Neutrophil (primary cell): ENCODE measurements around the gene CACNA2D3.

Experiments used
- H3K27ac ChIP-seq: fragments of 200-600 bp; sonication (generic); 2 replicates; pipeline ENCODE4 v1.5.1; 2016; ENCODE audit warnings: mild to moderate bottlenecking, moderate library complexity
- H3K27me3 ChIP-seq: fragments of 200-600 bp; sonication (generic); 2 replicates; pipeline ENCODE4 v1.6.0; 2016; ENCODE audit warnings: mild to moderate bottlenecking
- H3K36me3 ChIP-seq: fragments of 200-600 bp; sonication (generic); 2 replicates; pipeline ENCODE4 v1.5.1; 2017
- H3K4me1 ChIP-seq, 2 experiments: fragments of 200-600 bp in 1 of 2; sonication (generic) in 1 of 2; 1 replicate in 1 of 2; 2 replicates in 1 of 2; pipeline versions ENCODE4 v1.5.1 to v1.6.1; 2013 to 2016; ENCODE audit warnings: low read depth in 1 of 2, low read length in 1 of 2, mild to moderate bottlenecking in 1 of 2, moderate library complexity in 1 of 2; ENCODE audit not compliant: control insufficient read depth in 1 of 2, insufficient read depth in 1 of 2
- H3K4me3 ChIP-seq, 2 experiments: fragments of 200-600 bp in 1 of 2; sonication (generic) in 1 of 2; 1 replicate in 1 of 2; 2 replicates in 1 of 2; pipeline ENCODE4 v1.5.1; 2013 to 2016; ENCODE audit warnings: low read depth in 1 of 2, low read length in 1 of 2, mild to moderate bottlenecking in 1 of 2, moderate library complexity in 1 of 2
- H3K9me3 ChIP-seq: fragments of 200-600 bp; sonication (generic); 2 replicates; pipeline ENCODE4 v1.5.1; 2016
- CTCF ChIP-seq: fragments of 200-600 bp; sonication (generic); IDR thresholded peaks from 2 replicates; pipeline ENCODE4 v1.5.1; 2016; ENCODE audit warnings: antibody characterized with exemption

The CACNA2D3 gene

GRCh38 chr3:54476891-54477290, 354.5 kb downstream of the CACNA2D3 start:
- TF ChIP-seq CTCF = no peak
- H3K27me3 ChIP-seq = no peaks in the 10 kb centered on the region

GRCh38 chr3:54481606-54482365, 359.4 kb downstream of the CACNA2D3 start:
- no peak for TF ChIP-seq CTCF
- no peaks in the 10 kb centered on the region for H3K9me3 ChIP-seq
- H3K4me3 ChIP-seq = no peak overlapping the region
- no peaks in the 10 kb centered on the region for H3K27me3 ChIP-seq
- H3K4me1 ChIP-seq = no peaks in the 10 kb centered on the region
- no peaks in the 10 kb centered on the region for H3K36me3 ChIP-seq
- H3K27ac ChIP-seq = no peak overlapping the region

More at GRCh38 chr3:54476891-54477290, 354.5 kb downstream of the CACNA2D3 start:
- Histone ChIP-seq H3K4me1 (no peaks in the 10 kb centered on the region), H3K9me3 (no peaks in the 10 kb centered on the region), H3K4me3 (no peak overlapping the region), H3K27ac (no peak overlapping the region), H3K36me3 (no peaks in the 10 kb centered on the region)

- no peak for TF ChIP-seq CTCF
- no peak overlapping the region for H3K27ac ChIP-seq
- no peaks in the 10 kb centered on the region for H3K9me3 ChIP-seq
- H3K4me3 ChIP-seq = no peak overlapping the region
- no peaks in the 10 kb centered on the region for H3K27me3 ChIP-seq
- H3K4me1 ChIP-seq = no peaks in the 10 kb centered on the region
- no peaks in the 10 kb centered on the region for H3K36me3 ChIP-seq
Observed at GRCh38 chr3:54484334-54484733, 362.0 kb downstream of the CACNA2D3 start.

GRCh38 chr3:54486317-54486716, 364.0 kb downstream of the CACNA2D3 start:
- no peak for TF ChIP-seq CTCF
- H3K9me3 ChIP-seq = no peaks in the 10 kb centered on the region
- H3K36me3 ChIP-seq = no peaks in the 10 kb centered on the region
- no peaks in the 10 kb centered on the region for H3K4me1 ChIP-seq
- no peak overlapping the region for H3K27ac ChIP-seq
- H3K27me3 ChIP-seq = no peaks in the 10 kb centered on the region
- no peak overlapping the region for H3K4me3 ChIP-seq

GRCh38 chr3:54488297-54488696, 365.9 kb downstream of the CACNA2D3 start:
- H3K9me3 ChIP-seq = no peaks in the 10 kb centered on the region
- H3K4me1 ChIP-seq = no peaks in the 10 kb centered on the region
- H3K27me3 ChIP-seq = no peaks in the 10 kb centered on the region
- H3K36me3 ChIP-seq = no peaks in the 10 kb centered on the region
- no peak for TF ChIP-seq CTCF
- H3K4me3 ChIP-seq = no peak overlapping the region
- H3K27ac ChIP-seq = no peak overlapping the region
